Endometrium (tissue), 2 donors: Measurements from ENCODE around the gene ITIH5.

Experiments
- FAIRE-seq: peaks from 2 replicates; lab custom pipeline; 2012; peaks lifted over from hg19 to GRCh38; lab: Jason Lieb, UNC
- donor health status: control.
- donor health status: control.

The ITIH5 gene

GRCh38 chr10:7583626-7584025, 83.1 kb downstream of the ITIH5 start:
- no peak for FAIRE-seq

- FAIRE-seq = no peak
Measured at GRCh38 chr10:7580520-7580919, 86.2 kb downstream of the ITIH5 start.

- no peak for FAIRE-seq
Measured at GRCh38 chr10:7579681-7580080, 87.1 kb downstream of the ITIH5 start.

- FAIRE-seq = no peak
Measured at GRCh38 chr10:7577579-7577978, 89.2 kb downstream of the ITIH5 start.

GRCh38 chr10:7577176-7577575, 89.6 kb downstream of the ITIH5 start:
- FAIRE-seq = no peak

- no peak for FAIRE-seq
Measured at GRCh38 chr10:7576340-7576739, 90.4 kb downstream of the ITIH5 start.

- FAIRE-seq = no peak
Measured at GRCh38 chr10:7572391-7572790, 94.4 kb downstream of the ITIH5 start.

- no peak for FAIRE-seq
Measured at GRCh38 chr10:7571981-7572380, 94.8 kb downstream of the ITIH5 start.

GRCh38 chr10:7567911-7568620, 98.7 kb downstream of the ITIH5 start:
- no peak for FAIRE-seq

- no peak for FAIRE-seq
Measured at GRCh38 chr10:7566891-7567290, 99.9 kb downstream of the ITIH5 start.

- no peak for FAIRE-seq
Measured at GRCh38 chr10:7565871-7566270, 100.9 kb downstream of the ITIH5 start.

- FAIRE-seq = no peak
Measured at GRCh38 chr10:7563770-7564169, 103.0 kb downstream of the ITIH5 start.

- no peak for FAIRE-seq
Measured at GRCh38 chr10:7563368-7563767, 103.4 kb downstream of the ITIH5 start.

GRCh38 chr10:7561985-7562384, 104.8 kb downstream of the ITIH5 start:
- no peak for FAIRE-seq

- FAIRE-seq = no peak
Measured at GRCh38 chr10:7561216-7561893, 105.4 kb downstream of the ITIH5 start.

- FAIRE-seq = no peak
Measured at GRCh38 chr10:7560519-7560918, 106.2 kb downstream of the ITIH5 start.

GRCh38 chr10:7559386-7559785, 107.4 kb downstream of the ITIH5 start:
- peak; percentile 23 for FAIRE-seq

GRCh38 chr10:7558036-7558435, 108.7 kb downstream of the ITIH5 start:
- FAIRE-seq = no peak

GRCh38 chr10:7553531-7553930, 113.2 kb downstream of the ITIH5 start:
- FAIRE-seq = no peak

- no peak for FAIRE-seq
Measured at GRCh38 chr10:7551950-7552716, 114.6 kb downstream of the ITIH5 start.

- no peak for FAIRE-seq
Measured at GRCh38 chr10:7551289-7551688, 115.5 kb downstream of the ITIH5 start.

GRCh38 chr10:7550013-7550412, 116.8 kb downstream of the ITIH5 start:
- FAIRE-seq = no peak

- FAIRE-seq = no peak
Measured at GRCh38 chr10:7547829-7548228, 118.9 kb downstream of the ITIH5 start.
